ENCODE measurements around the gene CETN1.

CETN1 gene

GRCh38 chr18:580154-580553, at the start of gene CETN1:
Gene CETN1 (plus strand): TSS chr18:580380. CDS start chr18:580409, 29 bp downstream.
- FAIRE-seq: no peak

GRCh38 chr18:532018-532417, 48.2 kb upstream of the CETN1 start:
- FAIRE-seq: no peak

- no peak for FAIRE-seq
Observed at GRCh38 chr18:532632-533031, 47.5 kb upstream of the CETN1 start.

- no peak for FAIRE-seq
Observed at GRCh38 chr18:533995-534601, 46.1 kb upstream of the CETN1 start.

GRCh38 chr18:543447-544078, 36.6 kb upstream of the CETN1 start:
- no peak for FAIRE-seq

- FAIRE-seq: no peak
Observed at GRCh38 chr18:549967-550366, 30.2 kb upstream of the CETN1 start.

- no peak for FAIRE-seq
Observed at GRCh38 chr18:551404-552061, 28.6 kb upstream of the CETN1 start.

GRCh38 chr18:555705-556457, 24.3 kb upstream of the CETN1 start:
- FAIRE-seq: no peak

GRCh38 chr18:564708-565561, 15.2 kb upstream of the CETN1 start:
- FAIRE-seq: no peak

GRCh38 chr18:565562-566061, 14.6 kb upstream of the CETN1 start:
- no peak for FAIRE-seq

GRCh38 chr18:567122-567521, 13.1 kb upstream of the CETN1 start:
- no peak for FAIRE-seq

- no peak for FAIRE-seq
Observed at GRCh38 chr18:568731-569130, 11.4 kb upstream of the CETN1 start.

GRCh38 chr18:570256-570655, 9.9 kb upstream of the CETN1 start:
- FAIRE-seq: no peak

- FAIRE-seq: no peak
Observed at GRCh38 chr18:570697-571096, 9.5 kb upstream of the CETN1 start.

GRCh38 chr18:572091-572830, 7.9 kb upstream of the CETN1 start:
- FAIRE-seq: no peak

- no peak for FAIRE-seq
Observed at GRCh38 chr18:572831-573289, 7.3 kb upstream of the CETN1 start.

GRCh38 chr18:573385-573784, 6.8 kb upstream of the CETN1 start:
- FAIRE-seq: no peak

GRCh38 chr18:574149-574860, 5.9 kb upstream of the CETN1 start:
- no peak for FAIRE-seq

- no peak for FAIRE-seq
Observed at GRCh38 chr18:574865-575645, 5.1 kb upstream of the CETN1 start.

- FAIRE-seq: no peak
Observed at GRCh38 chr18:576924-577323, 3.3 kb upstream of the CETN1 start.
